H1 (cell line): ENCODE data around the gene CAMK2D. TPM values are rescaled to one million over a fixed set of nuclear protein-coding genes. Genes with fewer than 3 reads are reported as not detected.

Experiments used
- BRCA1 ChIP-seq: IDR thresholded peaks from 2 replicates; pipeline ENCODE4 v1.6.1; 2012; ENCODE audit warnings: low read depth, low read length, improper control_type of control experiment
- HDAC2 ChIP-seq, 2 experiments: fragments of 300-600 bp in 1 of 2; sonication (generic) in 1 of 2; IDR thresholded peaks; 2 replicates each; pipeline ENCODE4 v1.6.1; 2011 to 2012; ENCODE audit warnings: low read depth in 2 of 2, low read length in 2 of 2, mild to moderate bottlenecking in 2 of 2, moderate library complexity in 2 of 2, borderline replicate concordance in 1 of 2, inconsistent platforms in 1 of 2
- JUND ChIP-seq: IDR thresholded peaks from 2 replicates; pipeline ENCODE4 v1.6.1; 2011; ENCODE audit warnings: mild to moderate bottlenecking, improper control_type of control experiment, low read length
- RFX5 ChIP-seq: IDR thresholded peaks from 2 replicates; pipeline ENCODE4 v1.6.1; 2011; ENCODE audit warnings: low read depth, low read length, improper control_type of control experiment, borderline replicate concordance
- ZNF274 ChIP-seq: IDR thresholded peaks from 2 replicates; pipeline ENCODE4 v1.7.0; 2012; ENCODE audit warnings: low read length, borderline replicate concordance; ENCODE audit errors: extremely low read depth
- polyA plus RNA-seq, 7 experiments: library from polyadenylated mRNA; depleted of rRNA in 3 of 7; stranded (reverse) in 5 of 7; unstranded in 2 of 7; fragments of >200 nt in 5 of 7; fragments of 200-250 nt in 2 of 7; gene quantifications; 1 replicate in 5 of 7; 2 replicates in 1 of 7; 4 replicates in 1 of 7; pipeline versions ENCODE4 v1.2.1 to v1.2.3, GENCODE V29; 2011 to 2013; ENCODE audit warnings: missing spikeins in 2 of 7, mixed read lengths in 2 of 7
- total RNA-seq: library from RNA; stranded (reverse); fragmentation: NEBNext Ultra II Directional; extraction: Animal tissue kit (Norgen Biotek cat#: 25700); gene quantifications from 2 replicates; pipeline ENCODE4 v1.2.1, GENCODE V29; 2021

The CAMK2D gene
- total and polyA plus RNA-seq, 2 of the 8 experiments (the other 6 are each of a cell fraction or from before 2014, with no cell fraction given): 3.2 to 7.0 TPM

- TF ChIP-seq BRCA1 (no peak), HDAC2 (IDR thresholded peaks at IDR 0.05; ENCODE audit: borderline replicate concordance in 1 of 2, low read depth in 2 of 2, low read length in 2 of 2) (no peak), JUND (no peak), ZNF274 (no peak), RFX5 (no peak)
Observed at GRCh38 chr4:113742643-113743042, 18.9 kb downstream of the CAMK2D start (continued).
